Thyroid gland (tissue), 4 donors: ENCODE data around the gene NLRC5. TPM values are rescaled to one million over a fixed set of nuclear protein-coding genes. Genes with fewer than 3 reads are reported as not detected.
A peak's percentile ranks its signal among the peaks of the same experiment; 100 is the strongest.
"Not testable (repeated sequence)": the region's sequence is repeated elsewhere in the genome, so short reads cannot be mapped to it uniquely, and the experiment has no call there.

Experiments used
- DNase-seq, 2 donors: peaks; one replicate each; pipeline ENCODE4 v3.0.0-alpha.2; 2019
- H3K27ac ChIP-seq, 3 donors: fragments of 200-600 bp; sonication (generic); 1 replicate in 2 of 3; 2 replicates in 1 of 3; pipeline ENCODE4 v1.5.1; 2016 to 2019; ENCODE audit warnings: mild to moderate bottlenecking in 1 of 3, moderate library complexity in 1 of 3
- H3K27me3 ChIP-seq: fragments of 200-600 bp; sonication (generic); one replicate; pipeline ENCODE4 v1.5.1; 2019
- H3K36me3 ChIP-seq, 2 donors: fragments of 200-600 bp; sonication (generic); one replicate each; pipeline ENCODE4 v1.5.1; 2016 to 2019
- H3K4me1 ChIP-seq, 2 donors: fragments of 200-600 bp; sonication (generic); one replicate each; pipeline ENCODE4 v1.5.1; 2017 to 2019
- H3K4me3 ChIP-seq, 3 donors: fragments of 200-600 bp; sonication (generic); replicated peaks in 1 of 3; 1 replicate in 2 of 3; 2 replicates in 1 of 3; pipeline ENCODE4 v1.5.1; 2016; ENCODE audit warnings: mild to moderate bottlenecking in 1 of 3
- H3K9me3 ChIP-seq: fragments of 200-600 bp; sonication (generic); one replicate; pipeline ENCODE4 v1.5.1; 2017
- CTCF ChIP-seq, 6 experiments: fragments of 200-600 bp in 3 of 6; fragments of 450-650 bp in 3 of 6; sonication (generic) in 3 of 6; IDR thresholded peaks; one replicate each; pipeline ENCODE4 v1.5.1; 2016 to 2019; ENCODE audit warnings: antibody characterized with exemption in 6 of 6, mild to moderate bottlenecking in 2 of 6, inconsistent platforms in 1 of 6, moderate library complexity in 1 of 6
- POLR2A ChIP-seq, 2 donors: fragments of 450-650 bp; IDR thresholded peaks; one replicate each; pipeline ENCODE4 v1.6.1; 2017; ENCODE audit warnings: antibody characterized with exemption in 2 of 2, mild to moderate bottlenecking in 2 of 2, moderate library complexity in 1 of 2
- WGBS, 2 donors: methylation state at CpG; one replicate each; pipeline ENCODE4 v1.1.5; 2017; 5-methylcytosine and 5-hydroxymethylcytosine counted together
- intact Hi-C: fragments of 100-400 bp; cut with DNase I; formaldehyde crosslinking; loops from one replicate; pipeline ENCODE4 v1.15.1; 2023
- total RNA-seq, 4 donors: library from RNA; depleted of rRNA; stranded (reverse); fragments of >200 nt; gene quantifications; one replicate each; pipeline ENCODE4 v1.2.3, GENCODE V29; 2016

Gene NLRC5
- total RNA-seq, 4 donors from 2014 or later = 14.1 to 33.5 (median 20.5) TPM

- TF ChIP-seq CTCF (IDR thresholded peaks at IDR 0.05) = no peak
- no peak for TF ChIP-seq POLR2A (IDR thresholded peaks at IDR 0.05)
- Histone ChIP-seq H3K4me3 (no peak overlapping the region), H3K9me3 (no peaks in the 10 kb centered on the region), H3K36me3 (no peaks in the 10 kb centered on the region), H3K27ac (peak overlapping the region in 1 of 3 donors; percentile 73), H3K4me1 (peaks cover 0 to 27% of the 10 kb centered on the region in 2 donors), H3K27me3 (no peaks in the 10 kb centered on the region)
- intact Hi-C loops = no loop called here
- WGBS, 2 donors = 96 to 98% methylated on average over 2 of the region's 2 CpGs
- no peak for DNase-seq
Observed at GRCh38 chr16:56987692-56988091, 1.7 kb upstream of the NLRC5 start.

- 83 to 86% methylated on average over 6 of the region's 6 CpGs for WGBS, 2 donors
- intact Hi-C loops = no loop called here
- no peaks in the 10 kb centered on the region for H3K9me3 ChIP-seq
- no peak for DNase-seq
- peak overlapping the region in 1 of 3 donors; percentile 82 for H3K4me3 ChIP-seq
- TF ChIP-seq POLR2A (IDR thresholded peaks at IDR 0.05) (no peak), CTCF (IDR thresholded peaks at IDR 0.05) (no peak)
- peak overlapping the region; percentile 69 to 82 (median 73) for H3K27ac ChIP-seq
- peaks cover 0 to 27% of the 10 kb centered on the region in 2 donors for H3K4me1 ChIP-seq
- H3K36me3 ChIP-seq = no peaks in the 10 kb centered on the region
- H3K27me3 ChIP-seq = no peaks in the 10 kb centered on the region
Observed at GRCh38 chr16:56988161-56988947, 1.0 kb upstream of the NLRC5 start.

- Histone ChIP-seq H3K4me3 (peak overlapping the region; percentile 82 to 96 (median 86)), H3K9me3 (no peaks in the 10 kb centered on the region), H3K4me1 (peaks cover 0 to 24% of the 10 kb centered on the region in 2 donors), H3K27ac (peak overlapping the region; percentile 69 to 82 (median 73)), H3K36me3 (no peaks in the 10 kb centered on the region), H3K27me3 (no peaks in the 10 kb centered on the region)
- intact Hi-C loops = no loop called here
- DNase-seq = no peak
- TF ChIP-seq POLR2A (IDR thresholded peaks at IDR 0.05) (no peak), CTCF (IDR thresholded peaks at IDR 0.05) (no peak)
- WGBS, 2 donors = 42 to 44% methylated on average over 7 of the region's 7 CpGs
Observed at GRCh38 chr16:56989988-56990387, 631 bp downstream of the NLRC5 start.

- no peaks in the 10 kb centered on the region for H3K9me3 ChIP-seq
- intact Hi-C loops = no loop called here
- H3K36me3 ChIP-seq = no peaks in the 10 kb centered on the region
- peak overlapping the region in 1 of 3 donors; percentile 82 for H3K4me3 ChIP-seq
- H3K27ac ChIP-seq = peak overlapping the region in 2 of 3 donors; percentile 73 to 82
- no peaks in the 10 kb centered on the region for H3K27me3 ChIP-seq
- TF ChIP-seq POLR2A (IDR thresholded peaks at IDR 0.05) (no peak), CTCF (IDR thresholded peaks at IDR 0.05) (no peak)
- H3K4me1 ChIP-seq = peaks cover 0 to 17% of the 10 kb centered on the region in 2 donors
- DNase-seq = no peak
- WGBS, 2 donors = 79 to 87% methylated on average over 16 of the region's 16 CpGs
Observed at GRCh38 chr16:56990407-56991286, 1.3 kb downstream of the NLRC5 start.

GRCh38 chr16:56992431-56992830, 3.1 kb downstream of the NLRC5 start:
- H3K27me3 ChIP-seq, intact Hi-C loops, DNase-seq, H3K4me3 ChIP-seq, H3K4me1 ChIP-seq, H3K9me3 ChIP-seq, H3K36me3 ChIP-seq: not testable (repeated sequence)
- H3K27ac ChIP-seq = peak overlapping the region in 1 of 3 donors; percentile 12
- WGBS, 2 donors = 89 to 100% methylated on average over 1 of the region's 1 CpG
